ENCODE measurements around the gene RBM27. TPM values are rescaled to one million over a fixed set of nuclear protein-coding genes. Genes with fewer than 3 reads are reported as not detected.

RBM27 gene
- total RNA-seq, 1 experiment from 2014 or later = 25.1 TPM

GRCh38 chr5:146240951-146241350, 37.5 kb downstream of the RBM27 start:
- Histone ChIP-seq H3K4me1 (replicated peaks; ENCODE audit: insufficient read depth) (no peaks in the 10 kb centered on the region), H3K79me2 (ENCODE audit: low read depth) (0 out of 2 replicates have a peak, but pooled peaks cover 5% of the 10 kb centered on the region), H3K4me2 (no peak overlapping the region), H3K9me2 (ENCODE audit: insufficient read depth) (no peaks in the 10 kb centered on the region), H3K36me3 (ENCODE audit: low read depth) (peaks cover 14% of the 10 kb centered on the region), H4K20me1 (ENCODE audit: insufficient read depth) (peaks cover 9% of the 10 kb centered on the region), H3K4me3 (no peak overlapping the region), H3K27me3 (ENCODE audit: insufficient read depth, low read depth) (no peaks in the 10 kb centered on the region), H3K27ac (no peak overlapping the region), H3F3A (ENCODE audit: insufficient read depth, low read depth) (peaks cover 9% of the 10 kb centered on the region; the same call in 1 of the 2 replicates), H3K9me3 (ENCODE audit: insufficient read depth, low read depth) (no peaks in the 10 kb centered on the region), H2AFZ (no peak overlapping the region)
- ChIA-PET CTCF (no interaction called here), POLR2A (ENCODE audit: unreplicated experiment) (interaction anchor here (0.7 kb wide), 1 partner anchor 35 kb away, joined by 3 read pairs; no protein-coding TSS in a partner anchor)
- no TSS peak for BruUV-seq (replicated peaks)
- TF ChIP-seq CTCF (conservative IDR thresholded peaks at IDR 0.05) (no peak), EZH2 (IDR thresholded peaks at IDR 0.05; ENCODE audit: low read depth) (no peak)
- intact Hi-C loops (cut with micrococcal nuclease; ENCODE audit: unreplicated experiment) = no loop called here
- no peak for DNase-seq

- DNase-seq = no peak
- Histone ChIP-seq H3K9me3 (ENCODE audit: insufficient read depth, low read depth) (no peaks in the 10 kb centered on the region), H3K4me3 (no peak overlapping the region), H3K79me2 (ENCODE audit: low read depth) (0 out of 2 replicates have a peak, but pooled peaks cover 5% of the 10 kb centered on the region), H3F3A (ENCODE audit: insufficient read depth, low read depth) (peaks cover 9% of the 10 kb centered on the region; the same call in 1 of the 2 replicates), H3K27me3 (ENCODE audit: insufficient read depth, low read depth) (no peaks in the 10 kb centered on the region), H3K36me3 (ENCODE audit: low read depth) (peaks cover 10% of the 10 kb centered on the region), H2AFZ (no peak overlapping the region), H3K4me1 (replicated peaks; ENCODE audit: insufficient read depth) (no peaks in the 10 kb centered on the region), H4K20me1 (ENCODE audit: insufficient read depth) (peaks cover 9% of the 10 kb centered on the region), H3K4me2 (no peak overlapping the region), H3K9me2 (ENCODE audit: insufficient read depth) (no peaks in the 10 kb centered on the region), H3K27ac (no peak overlapping the region)
- CTCF ChIA-PET = no interaction called here
- no TSS peak for BruUV-seq (replicated peaks)
- POLR2A ChIA-PET (ENCODE audit: unreplicated experiment) = no interaction called here
- no peak for TF ChIP-seq EZH2 (IDR thresholded peaks at IDR 0.05; ENCODE audit: low read depth)
- no peak for TF ChIP-seq CTCF (conservative IDR thresholded peaks at IDR 0.05)
- intact Hi-C loops (cut with micrococcal nuclease; ENCODE audit: unreplicated experiment) = no loop called here
These were observed 39.8 kb downstream of the RBM27 start for GRCh38 chr5:146243247-146243646.

- peaks cover 12% of the 10 kb centered on the region for H4K20me1 ChIP-seq (ENCODE audit: insufficient read depth)
- intact Hi-C loops (cut with micrococcal nuclease; ENCODE audit: unreplicated experiment) = no loop called here
- H3K4me3 ChIP-seq = no peak overlapping the region
- H3K9me2 ChIP-seq (ENCODE audit: insufficient read depth) = no peaks in the 10 kb centered on the region
- no peaks in the 10 kb centered on the region for H3K4me1 ChIP-seq (replicated peaks; ENCODE audit: insufficient read depth)
- H2AFZ ChIP-seq = no peak overlapping the region
- no peaks in the 10 kb centered on the region for H3K9me3 ChIP-seq (ENCODE audit: insufficient read depth, low read depth)
- POLR2A ChIA-PET (ENCODE audit: unreplicated experiment) = no interaction called here
- CTCF ChIA-PET = no interaction called here
- H3K27ac ChIP-seq = no peak overlapping the region
- no peak overlapping the region for H3K4me2 ChIP-seq
- H3K36me3 ChIP-seq (ENCODE audit: low read depth) = 0 out of 2 replicates have a peak, but pooled peaks cover 8% of the 10 kb centered on the region
- H3K79me2 ChIP-seq (ENCODE audit: low read depth) = 0 out of 2 replicates have a peak, but pooled peaks cover 8% of the 10 kb centered on the region
- TF ChIP-seq EZH2 (IDR thresholded peaks at IDR 0.05; ENCODE audit: low read depth) = no peak
- TF ChIP-seq CTCF (conservative IDR thresholded peaks at IDR 0.05) = no peak
- DNase-seq = no peak
- H3K27me3 ChIP-seq (ENCODE audit: insufficient read depth, low read depth) = no peaks in the 10 kb centered on the region
- no TSS peak for BruUV-seq (replicated peaks)
- peaks cover 10% of the 10 kb centered on the region; the same call in 1 of the 2 replicates for H3F3A ChIP-seq (ENCODE audit: insufficient read depth, low read depth)
These were observed 45.2 kb downstream of the RBM27 start for GRCh38 chr5:146248561-146248960.
